Erythroblast (primary cell): Measurements from ENCODE around the gene PRPF6.

Experiments used
- GATA1 ChIP-seq: IDR thresholded peaks from 2 replicates; pipeline ENCODE4 v1.6.1; 2011; ENCODE audit warnings: low read depth, mild to moderate bottlenecking, control low read depth, low read length, moderate library complexity
- POLR2A ChIP-seq: IDR thresholded peaks from 2 replicates; pipeline ENCODE4 v1.6.1; 2011; ENCODE audit warnings: mild to moderate bottlenecking, low read length

DNA sequence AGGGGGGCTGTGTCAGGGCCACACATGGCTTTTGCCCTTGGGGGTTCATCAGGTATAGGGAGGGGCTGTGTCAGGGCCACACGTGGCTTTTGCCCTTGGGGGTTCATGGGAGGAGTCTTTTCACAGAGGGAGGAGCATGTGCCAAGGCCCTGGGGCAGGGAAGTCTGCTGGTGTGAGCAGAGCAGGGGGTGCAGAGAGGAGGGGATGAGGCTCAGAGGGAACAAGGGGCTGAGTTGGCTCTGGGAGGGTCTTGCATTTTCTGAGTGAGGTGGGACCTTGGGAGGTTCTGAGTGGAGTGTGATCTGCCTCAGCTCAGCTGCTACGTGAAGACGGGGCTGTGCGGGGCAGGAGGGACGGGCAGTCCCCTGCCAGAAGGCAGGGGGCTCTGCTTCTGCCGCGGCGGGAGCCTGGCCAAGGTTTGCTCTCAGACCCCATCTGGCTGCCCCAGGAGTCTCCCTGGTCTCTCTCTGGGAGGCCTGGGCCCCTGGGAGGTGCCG, 74.5 kb downstream of the PRPF6 start:
- TF ChIP-seq POLR2A, result no peak
- no peak for TF ChIP-seq GATA1
